CD4-positive, alpha-beta T cell (primary cell): ENCODE measurements around the gene C2orf66. TPM values are rescaled to one million over a fixed set of nuclear protein-coding genes. Genes with fewer than 3 reads are reported as not detected.

Source experiments
- ATAC-seq: fragments of 200-7000 bp; cut with Tn5 transposase; one replicate; pipeline ENCODE4 v1.10.0; 2022; ENCODE audit warnings: mild to moderate bottlenecking; ENCODE audit not compliant: poor library complexity
- CTCF ChIA-PET: fragments of 350-600 bp; sonication (Branson Sonifier 250); formaldehyde crosslinking; loops from one replicate; lab custom pipeline; 2021; ENCODE audit warnings: antibody characterized with exemption, inconsistent platforms; lab: Charles Lee
- POLR2A ChIA-PET: fragments of 350-600 bp; sonication (Branson Sonifier 250); formaldehyde crosslinking; loops from one replicate; lab custom pipeline; 2021; ENCODE audit warnings: antibody characterized with exemption, inconsistent platforms; lab: Charles Lee
- DNase-seq, 14 experiments: peaks; one replicate each; pipeline ENCODE4 v3.0.0-alpha.2; 2013 to 2020; ENCODE audit warnings: mixed read lengths in 2 of 14
- H3K27ac ChIP-seq, 2 donors: one replicate each; pipeline versions ENCODE4 v1.5.1 to v1.7.0; 2013; ENCODE audit warnings: low read length in 2 of 2, low read depth in 1 of 2, mild to moderate bottlenecking in 1 of 2
- H3K27me3 ChIP-seq, 2 experiments: 1 replicate in 1 of 2; 2 replicates in 1 of 2; pipeline versions ENCODE4 v1.6.1 to v1.7.0; 2013; ENCODE audit warnings: low read length in 2 of 2, control low read depth in 1 of 2, mild to moderate bottlenecking in 1 of 2, moderate library complexity in 1 of 2; ENCODE audit not compliant: insufficient read depth in 2 of 2, control insufficient read depth in 1 of 2
- H3K36me3 ChIP-seq: one replicate; pipeline ENCODE4 v1.6.1; 2013; ENCODE audit warnings: low read length, control low read depth; ENCODE audit not compliant: insufficient read depth
- H3K4me1 ChIP-seq: one replicate; pipeline ENCODE4 v1.6.1; 2013; ENCODE audit warnings: low read length, control low read depth; ENCODE audit not compliant: insufficient read depth
- H3K4me3 ChIP-seq: one replicate; pipeline ENCODE4 v1.5.1; 2013; ENCODE audit warnings: mild to moderate bottlenecking, low read length, moderate library complexity
- H3K9me3 ChIP-seq, 2 experiments: 1 replicate in 1 of 2; 2 replicates in 1 of 2; pipeline versions ENCODE4 v1.6.1 to v1.7.0; 2013; ENCODE audit warnings: low read length in 2 of 2, mild to moderate bottlenecking in 2 of 2, control low read depth in 1 of 2, moderate library complexity in 1 of 2; ENCODE audit not compliant: control insufficient read depth in 1 of 2, insufficient read depth in 1 of 2
- H3K27ac Mint-ChIP-seq: one replicate; pipeline ENCODE4 v1.8.0; 2020; ENCODE audit warnings: mixed read lengths
- H3K27me3 Mint-ChIP-seq: one replicate; pipeline ENCODE4 v1.8.0; 2021; ENCODE audit warnings: mixed read lengths
- H3K36me3 Mint-ChIP-seq: one replicate; pipeline ENCODE4 v1.8.0; 2021; ENCODE audit warnings: low read depth, mixed read lengths
- H3K4me1 Mint-ChIP-seq: one replicate; pipeline ENCODE4 v1.8.0; 2021; ENCODE audit warnings: low read depth, mixed read lengths
- H3K4me3 Mint-ChIP-seq: one replicate; pipeline ENCODE4 v1.8.0; 2020; ENCODE audit warnings: mild to moderate bottlenecking, mixed read lengths
- H3K9me3 Mint-ChIP-seq: one replicate; pipeline ENCODE4 v1.8.0; 2020; ENCODE audit warnings: mixed read lengths
- intact Hi-C, 2 experiments: fragments of 100-400 bp; cut with DNase I in 1 of 2; cut with micrococcal nuclease in 1 of 2; formaldehyde crosslinking; loops; one replicate each; pipeline versions ENCODE4 v1.15.1 to v1.9.0; 2023 to 2025; cut with DNase I, micrococcal nuclease
- polyA plus RNA-seq, 2 donors: library from polyadenylated mRNA; unstranded; fragments of 120-200 nt; gene quantifications; one replicate each; pipeline ENCODE4 v1.2.1, GENCODE V29; 2013
- total RNA-seq, 174 experiments: library from RNA in 2 of 174; stranded (reverse) in 2 of 174; gene quantifications; one replicate each; pipeline ENCODE4 v1.2.3 and lab custom pipeline; 2021 to 2026
- TF ChIP-seq, protein P1 (sequence below): fragments of 200-600 bp; IDR thresholded peaks from one replicate; pipeline ENCODE4 v1.8.0; 2022; ENCODE audit warnings: antibody characterized with exemption, mild to moderate bottlenecking

The C2orf66 gene
- not detected for total RNA-seq
- polyA plus RNA-seq (2013, experiment 1 of 2), result 0.08 TPM
- polyA plus RNA-seq (2013, experiment 2 of 2), result 0.07 TPM
- total RNA-seq (lab: John Stamatoyannopoulos, UW), result 0 to 1.2 (median 0.06) reads per million in 172 experiments

DNA sequence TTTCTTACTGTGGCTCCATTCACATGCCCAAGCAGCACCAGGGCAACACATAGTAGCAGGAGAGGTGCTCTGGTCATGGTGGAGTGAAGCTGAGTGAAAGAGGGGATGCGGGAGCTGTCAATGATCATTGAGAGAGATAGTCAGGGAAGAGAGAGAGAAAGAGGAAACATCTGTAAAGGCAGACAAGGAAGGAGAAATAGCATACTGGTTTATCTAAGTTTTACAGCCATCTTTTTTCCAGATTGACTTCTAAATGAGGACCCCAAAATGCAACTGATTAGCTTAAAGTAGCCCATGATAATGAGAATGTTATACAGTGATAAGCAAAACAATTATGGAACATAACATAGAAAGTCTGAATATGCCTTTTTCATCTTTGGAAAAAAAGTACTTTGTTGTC is at the start of gene C2orf66:
Gene C2orf66, minus strand, starts transcription at position 96 of the 400 bp plus-strand sequence. Its CDS starts 19 bp downstream, at position 77.
- H3K27ac ChIP-seq, result no peak within 1 kb of the TSS
- H3K27me3 ChIP-seq, result peaks cover 2 to 10% of the 10 kb centered on the region in 2 experiments
- ATAC-seq, result no peak
- Mint-ChIP-seq H3K27ac (no peak within 1 kb of the TSS), H3K36me3 (no peaks in the 10 kb centered on the region), H3K4me3 (no peak within 1 kb of the TSS), H3K27me3 (peaks cover 45% of the 10 kb centered on the region), H3K4me1 (no peaks in the 10 kb centered on the region), H3K9me3 (no peaks in the 10 kb centered on the region)
- CTCF ChIA-PET, result no interaction called here
- intact Hi-C loops, result loop anchor here in 1 of 2 experiments (10.0 kb wide), 1 partner anchor 896 kb away; the partner anchor contains the start of gene MARS2
- no peak for DNase-seq
- no peak within 1 kb of the TSS for H3K4me3 ChIP-seq
- TF ChIP-seq, protein P1, sequence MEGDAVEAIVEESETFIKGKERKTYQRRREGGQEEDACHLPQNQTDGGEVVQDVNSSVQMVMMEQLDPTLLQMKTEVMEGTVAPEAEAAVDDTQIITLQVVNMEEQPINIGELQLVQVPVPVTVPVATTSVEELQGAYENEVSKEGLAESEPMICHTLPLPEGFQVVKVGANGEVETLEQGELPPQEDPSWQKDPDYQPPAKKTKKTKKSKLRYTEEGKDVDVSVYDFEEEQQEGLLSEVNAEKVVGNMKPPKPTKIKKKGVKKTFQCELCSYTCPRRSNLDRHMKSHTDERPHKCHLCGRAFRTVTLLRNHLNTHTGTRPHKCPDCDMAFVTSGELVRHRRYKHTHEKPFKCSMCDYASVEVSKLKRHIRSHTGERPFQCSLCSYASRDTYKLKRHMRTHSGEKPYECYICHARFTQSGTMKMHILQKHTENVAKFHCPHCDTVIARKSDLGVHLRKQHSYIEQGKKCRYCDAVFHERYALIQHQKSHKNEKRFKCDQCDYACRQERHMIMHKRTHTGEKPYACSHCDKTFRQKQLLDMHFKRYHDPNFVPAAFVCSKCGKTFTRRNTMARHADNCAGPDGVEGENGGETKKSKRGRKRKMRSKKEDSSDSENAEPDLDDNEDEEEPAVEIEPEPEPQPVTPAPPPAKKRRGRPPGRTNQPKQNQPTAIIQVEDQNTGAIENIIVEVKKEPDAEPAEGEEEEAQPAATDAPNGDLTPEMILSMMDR, result no peak
- no peaks in the 10 kb centered on the region for H3K36me3 ChIP-seq
- POLR2A ChIA-PET, result no interaction called here
- no peaks in the 10 kb centered on the region for H3K4me1 ChIP-seq
- no peaks in the 10 kb centered on the region for H3K9me3 ChIP-seq

DNA sequence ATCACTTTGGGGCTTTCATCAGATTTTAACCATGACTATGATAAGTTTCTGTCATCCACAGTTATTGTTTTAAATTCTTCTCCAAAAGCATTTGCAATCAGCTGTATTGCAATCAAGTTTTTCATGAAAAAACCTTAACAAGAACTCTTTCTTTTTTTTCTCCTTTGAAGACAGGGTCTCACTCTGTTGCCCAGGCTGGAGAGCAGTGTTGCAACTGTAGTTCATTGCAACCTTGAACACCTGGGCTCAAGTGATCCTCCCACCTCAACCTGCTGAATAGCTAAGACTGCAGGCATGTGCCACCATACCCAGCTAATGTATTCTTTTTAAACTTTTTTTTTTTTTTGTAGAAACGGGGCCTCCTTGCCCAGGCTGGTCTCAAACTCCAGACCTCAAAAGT is 45.5 kb upstream of the C2orf66 start:
- no peak overlapping the region for H3K27ac Mint-ChIP-seq
- H3K4me1 Mint-ChIP-seq, result no peaks in the 10 kb centered on the region
- Histone ChIP-seq H3K27ac (no peak overlapping the region), H3K36me3 (peaks cover 3% of the 10 kb centered on the region), H3K27me3 (no peaks in the 10 kb centered on the region), H3K4me1 (no peaks in the 10 kb centered on the region), H3K4me3 (no peak overlapping the region), H3K9me3 (peaks cover 0 to 6% of the 10 kb centered on the region in 2 experiments)
- H3K9me3 Mint-ChIP-seq, result peaks cover 4% of the 10 kb centered on the region
- ChIA-PET POLR2A (no interaction called here), CTCF (interaction anchor here (0.8 kb wide), 1 partner anchor 9 kb away, joined by 3 read pairs; no protein-coding TSS in a partner anchor)
- DNase-seq, result no peak
- no peak for ATAC-seq
- H3K4me3 Mint-ChIP-seq, result no peak overlapping the region
- no peaks in the 10 kb centered on the region for H3K27me3 Mint-ChIP-seq
- intact Hi-C loops, result no loop called here
- TF ChIP-seq, protein P1, result no peak
- H3K36me3 Mint-ChIP-seq, result peaks cover 31% of the 10 kb centered on the region

DNA sequence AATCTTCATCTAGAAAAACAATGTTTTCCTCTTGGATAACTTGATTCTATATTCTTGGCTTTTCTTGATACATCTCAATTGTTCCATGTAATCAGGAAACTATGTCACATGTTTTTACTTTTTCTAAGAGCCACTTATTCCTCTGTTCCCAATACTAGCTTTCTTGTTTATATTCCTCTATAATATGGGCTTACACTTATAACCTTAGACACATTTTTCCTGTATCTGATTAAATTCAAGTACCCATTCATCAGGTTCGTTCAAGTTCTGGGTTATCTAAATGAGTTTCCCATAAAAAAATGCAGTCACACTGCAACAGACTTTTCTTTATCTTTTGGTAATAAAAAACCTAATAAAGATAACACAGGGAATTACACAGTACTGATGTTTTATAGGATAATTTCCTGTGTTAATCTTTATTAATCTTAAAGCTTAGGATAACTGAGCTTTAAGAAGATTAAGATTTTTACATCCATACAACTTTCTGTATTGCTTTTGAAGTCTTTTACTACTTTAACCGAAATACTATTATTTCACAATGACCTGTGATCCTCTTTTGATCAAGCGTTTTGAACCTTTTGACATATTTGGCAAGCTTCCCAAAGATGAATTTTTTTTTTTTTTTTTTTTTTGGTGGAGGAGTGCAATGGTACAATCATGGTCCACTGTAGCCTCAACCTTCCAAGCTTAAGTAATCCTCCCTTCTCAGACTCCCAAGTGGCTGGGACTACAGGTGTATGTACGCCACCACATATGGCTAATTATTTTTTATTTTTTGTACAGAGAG is 44.3 kb upstream of the C2orf66 start:
- no peaks in the 10 kb centered on the region for H3K27me3 ChIP-seq
- H3K36me3 ChIP-seq, result peaks cover 3% of the 10 kb centered on the region
- H3K36me3 Mint-ChIP-seq, result peaks cover 20% of the 10 kb centered on the region
- H3K9me3 ChIP-seq, result no peaks in the 10 kb centered on the region
- DNase-seq (no peak), ATAC-seq (no peak)
- no peaks in the 10 kb centered on the region for H3K27me3 Mint-ChIP-seq
- no peak overlapping the region for H3K27ac Mint-ChIP-seq
- peaks cover 2% of the 10 kb centered on the region for H3K9me3 Mint-ChIP-seq
- TF ChIP-seq, protein P1, result no peak
- H3K4me1 Mint-ChIP-seq, result no peaks in the 10 kb centered on the region
- no peak overlapping the region for H3K4me3 ChIP-seq
- no peak overlapping the region for H3K4me3 Mint-ChIP-seq
- no peaks in the 10 kb centered on the region for H3K4me1 ChIP-seq
- POLR2A ChIA-PET, result no interaction called here
- CTCF ChIA-PET, result interaction anchor here (0.7 kb wide), 1 partner anchor 768 kb away, joined by 3 read pairs; no protein-coding TSS in a partner anchor
- intact Hi-C loops, result no loop called here
- H3K27ac ChIP-seq, result no peak overlapping the region
